ENCODE results near the gene U2AF2.

Gene U2AF2

GRCh38 chr19:55720214-55720746 is 65.4 kb downstream of the U2AF2 start:
- no peak for DNase-seq

DNA sequence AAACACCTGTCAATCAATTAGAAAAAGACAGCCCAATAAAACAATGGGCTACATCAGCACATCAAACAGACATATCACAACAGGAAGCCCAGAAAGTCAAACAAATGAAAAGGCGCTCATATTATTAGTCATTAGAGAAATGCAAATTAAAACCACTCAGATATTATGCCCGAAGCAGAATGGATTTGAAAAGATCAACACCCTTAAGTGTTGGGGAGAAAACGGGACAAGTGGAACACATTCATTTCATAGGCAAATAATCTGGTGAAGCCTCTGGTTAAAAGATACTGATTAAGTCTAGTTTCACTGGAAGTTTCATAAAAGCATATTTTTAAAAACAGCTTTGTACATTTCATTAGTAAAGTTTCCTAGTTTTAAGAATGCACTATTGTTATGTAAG is 66.0 kb downstream of the U2AF2 start:
- no peak for DNase-seq

DNA sequence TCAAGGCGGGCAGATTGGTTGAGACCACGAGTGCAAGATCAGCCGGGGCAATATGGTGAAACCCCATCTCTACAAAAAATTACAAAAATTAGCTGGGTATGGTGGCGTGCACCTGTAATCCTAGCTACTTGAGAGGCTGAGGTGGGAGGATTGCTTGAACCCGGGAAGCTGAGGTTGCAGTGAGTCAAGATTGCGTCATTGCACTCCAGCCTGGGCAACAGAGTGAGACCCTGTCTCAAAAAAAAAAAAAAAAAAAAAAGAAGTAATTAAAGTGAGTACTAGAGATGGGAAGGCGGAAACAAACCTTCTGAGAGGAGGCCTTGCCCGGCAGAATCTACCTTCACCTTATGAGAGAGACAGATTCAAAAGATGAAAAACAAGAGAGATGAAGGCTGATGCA is 68.7 kb downstream of the U2AF2 start:
- no peak for DNase-seq
